ENCODE data around the gene PNLDC1. TPM values are rescaled to one million over a fixed set of nuclear protein-coding genes. Genes with fewer than 3 reads are reported as not detected.

The PNLDC1 gene
- total RNA-seq, 1 donor from 2014 or later: 0.11 TPM

DNA sequence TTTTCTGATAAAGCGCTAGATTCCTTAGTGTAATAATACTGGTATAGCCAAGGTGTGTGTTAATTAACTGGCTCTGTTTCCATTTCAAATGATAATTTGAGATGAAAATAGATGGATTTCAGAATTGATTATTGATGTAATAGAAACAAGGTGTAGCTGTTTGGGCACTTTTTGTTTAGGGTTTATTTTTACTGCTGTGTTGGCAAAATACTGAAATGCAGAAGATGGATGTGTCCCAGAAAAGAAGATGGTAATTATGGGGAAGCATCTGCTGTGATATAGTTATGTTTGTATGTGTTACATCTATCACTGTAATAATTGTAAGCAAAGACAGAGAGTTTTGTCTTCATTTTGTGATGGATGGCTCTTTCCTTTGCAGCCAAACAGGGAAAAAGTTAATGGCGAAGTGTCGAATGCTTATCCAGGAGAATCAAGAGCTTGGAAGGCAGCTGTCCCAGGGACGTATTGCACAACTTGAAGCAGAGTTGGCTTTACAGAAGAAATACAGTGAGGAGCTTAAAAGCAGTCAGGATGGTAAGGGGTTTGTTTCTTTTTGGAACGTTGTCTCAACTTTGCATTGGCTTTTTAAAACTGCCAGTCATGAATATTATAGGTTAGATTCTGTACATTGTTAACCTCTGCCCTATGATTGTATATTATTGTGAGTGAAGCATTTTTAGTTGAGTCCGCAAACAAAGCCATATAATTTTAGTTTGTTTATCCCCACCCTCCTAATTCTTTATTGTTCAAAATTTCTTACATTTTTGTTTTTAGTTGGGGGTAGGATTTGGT is 46.8 kb upstream of the PNLDC1 start:
- Histone ChIP-seq H3K79me2 (ENCODE audit: insufficient read depth, low read length) (peaks cover 33% of the 10 kb centered on the region), H3K4me1 (ENCODE audit: insufficient read depth, low read length) (peaks cover 5% of the 10 kb centered on the region), H3K4me3 (ENCODE audit: insufficient read depth, low read depth, low read length) (no peak overlapping the region), H4K20me1 (ENCODE audit: insufficient read depth, low read length) (peaks cover 20% of the 10 kb centered on the region), H3K36me3 (ENCODE audit: insufficient read depth, low read length) (peaks cover 66% of the 10 kb centered on the region), H3K4me2 (ENCODE audit: low read length) (no peak overlapping the region), H3K27ac (ENCODE audit: low read depth, low read length) (no peak overlapping the region), H2AFZ (ENCODE audit: low read depth, low read length) (no peak overlapping the region), H3K9me3 (ENCODE audit: insufficient read depth, low read depth, low read length) (no peaks in the 10 kb centered on the region), H3K27me3 (ENCODE audit: insufficient read depth, low read length) (no peaks in the 10 kb centered on the region), H3K9ac (ENCODE audit: low read length) (no peak overlapping the region)
- no peaks in the 10 kb centered on the region for H3K27me3 Mint-ChIP-seq (ENCODE audit: low read depth, unreplicated experiment)
- DNase-seq (ENCODE audit: low read depth): no peak
- H3K36me3 Mint-ChIP-seq (ENCODE audit: low read depth, unreplicated experiment): peaks cover 14% of the 10 kb centered on the region
- H3K9me3 Mint-ChIP-seq (ENCODE audit: unreplicated experiment): no peaks in the 10 kb centered on the region
- no peak overlapping the region for H3K27ac Mint-ChIP-seq (ENCODE audit: unreplicated experiment)
- H3K4me3 Mint-ChIP-seq (ENCODE audit: unreplicated experiment): no peak overlapping the region
- peaks cover 11% of the 10 kb centered on the region for H3K4me1 Mint-ChIP-seq (ENCODE audit: low read depth, unreplicated experiment)
- no peak for FAIRE-seq
- no peak for TF ChIP-seq EZH2 (IDR thresholded peaks at IDR 0.05; ENCODE audit: insufficient read depth, low read length)

DNA sequence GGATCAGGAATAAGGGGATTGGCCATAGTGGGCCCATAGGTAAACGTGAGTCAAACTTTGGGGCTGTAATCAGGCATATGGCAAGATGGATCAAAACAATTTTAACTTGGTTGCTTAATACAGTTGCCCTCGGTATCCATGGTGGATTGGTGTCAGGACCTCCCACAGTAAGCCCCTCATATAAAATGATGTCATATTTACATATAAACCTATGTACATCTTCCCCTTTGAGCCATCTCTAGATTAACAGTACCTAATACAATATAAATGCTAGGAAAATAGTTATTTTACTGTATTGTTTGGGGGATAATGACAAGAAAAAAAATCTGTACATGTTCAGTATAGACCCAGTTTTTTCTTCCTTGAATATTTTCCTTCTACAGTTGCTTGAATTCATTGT is 45.7 kb upstream of the PNLDC1 start:
- no peak for FAIRE-seq
- H3K27ac ChIP-seq (ENCODE audit: low read depth, low read length): no peak overlapping the region
- no peak overlapping the region for H3K4me3 ChIP-seq (ENCODE audit: insufficient read depth, low read depth, low read length)
- no peak overlapping the region for H2AFZ ChIP-seq (ENCODE audit: low read depth, low read length)
- H3K36me3 ChIP-seq (ENCODE audit: insufficient read depth, low read length): peaks cover 56% of the 10 kb centered on the region
- H3K36me3 Mint-ChIP-seq (ENCODE audit: low read depth, unreplicated experiment): peaks cover 17% of the 10 kb centered on the region
- no peak overlapping the region for H3K27ac Mint-ChIP-seq (ENCODE audit: unreplicated experiment)
- no peak for TF ChIP-seq EZH2 (IDR thresholded peaks at IDR 0.05; ENCODE audit: insufficient read depth, low read length)
- TF ChIP-seq, protein P1, sequence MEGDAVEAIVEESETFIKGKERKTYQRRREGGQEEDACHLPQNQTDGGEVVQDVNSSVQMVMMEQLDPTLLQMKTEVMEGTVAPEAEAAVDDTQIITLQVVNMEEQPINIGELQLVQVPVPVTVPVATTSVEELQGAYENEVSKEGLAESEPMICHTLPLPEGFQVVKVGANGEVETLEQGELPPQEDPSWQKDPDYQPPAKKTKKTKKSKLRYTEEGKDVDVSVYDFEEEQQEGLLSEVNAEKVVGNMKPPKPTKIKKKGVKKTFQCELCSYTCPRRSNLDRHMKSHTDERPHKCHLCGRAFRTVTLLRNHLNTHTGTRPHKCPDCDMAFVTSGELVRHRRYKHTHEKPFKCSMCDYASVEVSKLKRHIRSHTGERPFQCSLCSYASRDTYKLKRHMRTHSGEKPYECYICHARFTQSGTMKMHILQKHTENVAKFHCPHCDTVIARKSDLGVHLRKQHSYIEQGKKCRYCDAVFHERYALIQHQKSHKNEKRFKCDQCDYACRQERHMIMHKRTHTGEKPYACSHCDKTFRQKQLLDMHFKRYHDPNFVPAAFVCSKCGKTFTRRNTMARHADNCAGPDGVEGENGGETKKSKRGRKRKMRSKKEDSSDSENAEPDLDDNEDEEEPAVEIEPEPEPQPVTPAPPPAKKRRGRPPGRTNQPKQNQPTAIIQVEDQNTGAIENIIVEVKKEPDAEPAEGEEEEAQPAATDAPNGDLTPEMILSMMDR (IDR thresholded peaks at IDR 0.05; ENCODE audit: insufficient read depth, low read depth, low read length): no peak
- H3K9me3 Mint-ChIP-seq (ENCODE audit: unreplicated experiment): no peaks in the 10 kb centered on the region
- H3K27me3 Mint-ChIP-seq (ENCODE audit: low read depth, unreplicated experiment): no peaks in the 10 kb centered on the region
- peaks cover 17% of the 10 kb centered on the region for H3K4me1 Mint-ChIP-seq (ENCODE audit: low read depth, unreplicated experiment)
- no peak overlapping the region for H3K9ac ChIP-seq (ENCODE audit: low read length)
- H3K4me1 ChIP-seq (ENCODE audit: insufficient read depth, low read length): peaks cover 11% of the 10 kb centered on the region
- no peaks in the 10 kb centered on the region for H3K9me3 ChIP-seq (ENCODE audit: insufficient read depth, low read depth, low read length)
- no peak for DNase-seq (ENCODE audit: low read depth)
- no peak overlapping the region for H3K4me3 Mint-ChIP-seq (ENCODE audit: unreplicated experiment)
- peaks cover 25% of the 10 kb centered on the region for H4K20me1 ChIP-seq (ENCODE audit: insufficient read depth, low read length)
- no peak overlapping the region for H3K4me2 ChIP-seq (ENCODE audit: low read length)
- H3K79me2 ChIP-seq (ENCODE audit: insufficient read depth, low read length): peaks cover 30% of the 10 kb centered on the region
- H3K27me3 ChIP-seq (ENCODE audit: insufficient read depth, low read length): no peaks in the 10 kb centered on the region

DNA sequence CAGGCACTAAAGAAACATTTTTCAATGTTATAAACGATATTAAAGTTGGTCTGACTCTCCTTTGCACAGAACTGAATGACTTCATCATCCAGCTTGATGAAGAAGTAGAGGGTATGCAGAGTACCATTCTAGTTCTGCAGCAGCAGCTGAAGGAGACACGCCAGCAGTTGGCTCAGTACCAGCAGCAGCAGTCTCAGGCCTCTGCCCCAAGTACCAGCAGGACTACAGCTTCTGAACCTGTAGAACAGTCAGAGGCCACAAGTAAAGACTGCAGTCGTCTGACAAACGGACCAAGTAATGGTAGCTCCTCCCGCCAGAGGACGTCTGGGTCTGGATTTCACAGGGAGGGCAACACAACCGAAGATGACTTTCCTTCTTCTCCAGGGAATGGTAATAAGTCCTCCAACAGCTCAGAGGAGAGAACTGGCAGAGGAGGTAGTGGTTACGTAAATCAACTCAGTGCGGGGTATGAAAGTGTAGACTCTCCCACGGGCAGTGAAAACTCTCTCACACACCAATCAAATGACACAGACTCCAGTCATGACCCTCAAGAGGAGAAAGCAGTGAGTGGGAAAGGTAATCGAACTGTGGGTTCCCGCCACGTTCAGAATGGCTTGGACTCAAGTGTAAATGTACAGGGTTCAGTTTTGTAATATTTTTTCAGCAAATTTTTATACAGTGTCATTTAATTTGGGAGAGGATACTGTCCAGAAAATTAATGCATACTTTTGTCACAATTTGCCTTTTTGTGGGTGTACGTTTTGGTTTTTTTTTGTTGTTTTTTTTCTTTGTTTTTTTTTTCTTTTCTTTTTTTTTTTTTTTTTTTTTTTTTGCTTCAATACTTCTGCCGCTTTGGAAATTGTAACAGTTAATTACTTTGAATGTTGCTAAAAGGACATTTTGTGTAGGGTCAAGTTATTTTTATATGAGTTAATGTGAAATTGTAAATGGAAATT is 44.8 kb upstream of the PNLDC1 start:
- H3K4me3 ChIP-seq (ENCODE audit: insufficient read depth, low read depth, low read length): no peak overlapping the region
- H3K9me3 ChIP-seq (ENCODE audit: insufficient read depth, low read depth, low read length): no peaks in the 10 kb centered on the region
- H3K9ac ChIP-seq (ENCODE audit: low read length): no peak overlapping the region
- H3K4me1 Mint-ChIP-seq (ENCODE audit: low read depth, unreplicated experiment): peaks cover 22% of the 10 kb centered on the region
- H3K4me2 ChIP-seq (ENCODE audit: low read length): no peak overlapping the region
- H3K4me1 ChIP-seq (ENCODE audit: insufficient read depth, low read length): peaks cover 19% of the 10 kb centered on the region
- H3K36me3 Mint-ChIP-seq (ENCODE audit: low read depth, unreplicated experiment): peaks cover 17% of the 10 kb centered on the region
- H2AFZ ChIP-seq (ENCODE audit: low read depth, low read length): no peak overlapping the region
- H3K79me2 ChIP-seq (ENCODE audit: insufficient read depth, low read length): peaks cover 24% of the 10 kb centered on the region
- FAIRE-seq: no peak
- H3K9me3 Mint-ChIP-seq (ENCODE audit: unreplicated experiment): no peaks in the 10 kb centered on the region
- no peak overlapping the region for H3K4me3 Mint-ChIP-seq (ENCODE audit: unreplicated experiment)
- no peak for DNase-seq (ENCODE audit: low read depth)
- no peaks in the 10 kb centered on the region for H3K27me3 Mint-ChIP-seq (ENCODE audit: low read depth, unreplicated experiment)
- no peak for TF ChIP-seq EZH2 (IDR thresholded peaks at IDR 0.05; ENCODE audit: insufficient read depth, low read length)
- TF ChIP-seq, protein P1 (IDR thresholded peaks at IDR 0.05; ENCODE audit: insufficient read depth, low read depth, low read length): no peak
- peak overlapping the region; percentile 28 for H3K27ac Mint-ChIP-seq (ENCODE audit: unreplicated experiment)
- H4K20me1 ChIP-seq (ENCODE audit: insufficient read depth, low read length): peaks cover 25% of the 10 kb centered on the region
- H3K27ac ChIP-seq (ENCODE audit: low read depth, low read length): no peak overlapping the region
- peaks cover 56% of the 10 kb centered on the region for H3K36me3 ChIP-seq (ENCODE audit: insufficient read depth, low read length)
- H3K27me3 ChIP-seq (ENCODE audit: insufficient read depth, low read length): no peaks in the 10 kb centered on the region
